ENCODE data around the gene CUL3. TPM values are rescaled to one million over a fixed set of nuclear protein-coding genes. Genes with fewer than 3 reads are reported as not detected.

Gene CUL3
- total RNA-seq, 1 donor from 2014 or later, result 65.3 TPM

- TF ChIP-seq CTCF (IDR thresholded peaks at IDR 0.05), result no peak
- Histone ChIP-seq H3K27ac (no peak overlapping the region), H3K36me3 (no peaks in the 10 kb centered on the region), H3K9me3 (no peaks in the 10 kb centered on the region), H3K4me1 (peaks cover 7% of the 10 kb centered on the region), H3K4me3 (peak overlapping the region; percentile 44 to 68), H3K27me3 (no peaks in the 10 kb centered on the region)
- DNase-seq (ENCODE audit: extremely low spot score in 2 of 2), result no peak
- intact Hi-C loops (cut with DNase I), result no loop called here
Measured at GRCh38 chr2:224442071-224442967, 142.8 kb downstream of the CUL3 start.

GRCh38 chr2:224440988-224441387 lies 144.2 kb downstream of the CUL3 start:
- DNase-seq (ENCODE audit: extremely low spot score in 2 of 2), result no peak
- Histone ChIP-seq H3K4me3 (no peak overlapping the region), H3K27me3 (no peaks in the 10 kb centered on the region), H3K9me3 (no peaks in the 10 kb centered on the region), H3K36me3 (no peaks in the 10 kb centered on the region), H3K4me1 (peaks cover 7% of the 10 kb centered on the region), H3K27ac (no peak overlapping the region)
- TF ChIP-seq CTCF (IDR thresholded peaks at IDR 0.05) (no peak), POLR2AphosphoS5 (IDR thresholded peaks at IDR 0.05; ENCODE audit: insufficient read depth in 1 of 2, low read depth in 1 of 2) (peak in 1 of 2 donors; percentile 55)
- intact Hi-C loops (cut with DNase I), result no loop called here

- DNase-seq (ENCODE audit: extremely low spot score in 2 of 2), result no peak
- Histone ChIP-seq H3K4me3 (no peak overlapping the region), H3K9me3 (no peaks in the 10 kb centered on the region), H3K27me3 (no peaks in the 10 kb centered on the region), H3K27ac (no peak overlapping the region), H3K4me1 (peaks cover 7% of the 10 kb centered on the region), H3K36me3 (no peaks in the 10 kb centered on the region)
- intact Hi-C loops (cut with DNase I), result no loop called here
- TF ChIP-seq POLR2AphosphoS5 (IDR thresholded peaks at IDR 0.05; ENCODE audit: insufficient read depth in 1 of 2, low read depth in 1 of 2), result no peak
Measured at GRCh38 chr2:224438726-224439125, 146.4 kb downstream of the CUL3 start.

- intact Hi-C loops (cut with DNase I), result no loop called here
- Histone ChIP-seq H3K36me3 (no peaks in the 10 kb centered on the region), H3K9me3 (no peaks in the 10 kb centered on the region), H3K4me3 (no peak overlapping the region), H3K4me1 (no peaks in the 10 kb centered on the region), H3K27ac (no peak overlapping the region), H3K27me3 (no peaks in the 10 kb centered on the region)
- DNase-seq (ENCODE audit: extremely low spot score in 2 of 2), result no peak
- peak in 1 of 2 donors; percentile 75 for TF ChIP-seq POLR2AphosphoS5 (IDR thresholded peaks at IDR 0.05; ENCODE audit: insufficient read depth in 1 of 2, low read depth in 1 of 2)
- no peak for TF ChIP-seq CTCF (IDR thresholded peaks at IDR 0.05)
- TF ChIP-seq POLR2A (IDR thresholded peaks at IDR 0.05), result no peak
Measured at GRCh38 chr2:224436634-224437033, 148.5 kb downstream of the CUL3 start.

GRCh38 chr2:224434618-224435017 lies 150.5 kb downstream of the CUL3 start:
- DNase-seq (ENCODE audit: extremely low spot score in 2 of 2), result no peak
- Histone ChIP-seq H3K4me3 (no peak overlapping the region), H3K27me3 (no peaks in the 10 kb centered on the region), H3K9me3 (no peaks in the 10 kb centered on the region), H3K36me3 (no peaks in the 10 kb centered on the region), H3K27ac (no peak overlapping the region), H3K4me1 (no peaks in the 10 kb centered on the region)
- TF ChIP-seq POLR2AphosphoS5 (IDR thresholded peaks at IDR 0.05; ENCODE audit: insufficient read depth in 1 of 2, low read depth in 1 of 2) (no peak), POLR2A (IDR thresholded peaks at IDR 0.05) (no peak), CTCF (IDR thresholded peaks at IDR 0.05) (no peak)
- intact Hi-C loops (cut with DNase I), result no loop called here

Measured in vagina (tissue), 2 donors.